Neural crest cell (in vitro differentiated cells): ENCODE measurements around the gene WNT8B. TPM values are rescaled to one million over a fixed set of nuclear protein-coding genes. Genes with fewer than 3 reads are reported as not detected.

Experiments
- DNase-seq: peaks from one replicate; pipeline ENCODE4 v3.0.0; 2021; ENCODE audit warnings: low read depth, mixed read lengths, low spot score
- H3K27ac Mint-ChIP-seq: one replicate; pipeline ENCODE4 v1.8.0; 2021; ENCODE audit warnings: mild to moderate bottlenecking, mixed read lengths; ENCODE audit not compliant: unreplicated experiment
- H3K27me3 Mint-ChIP-seq: 2 replicates; pipeline ENCODE4 v1.8.0; 2021; ENCODE audit warnings: low read depth, mild to moderate bottlenecking, mixed read lengths
- H3K36me3 Mint-ChIP-seq: 2 replicates; pipeline ENCODE4 v1.8.0; 2021; ENCODE audit warnings: low read depth, mild to moderate bottlenecking, mixed read lengths
- H3K4me1 Mint-ChIP-seq: 2 replicates; pipeline ENCODE4 v1.8.0; 2021; ENCODE audit warnings: mixed read lengths
- H3K4me3 Mint-ChIP-seq: one replicate; pipeline ENCODE4 v1.8.0; 2021; ENCODE audit warnings: mild to moderate bottlenecking, mixed read lengths
- H3K9me3 Mint-ChIP-seq: 2 replicates; pipeline ENCODE4 v1.8.0; 2021; ENCODE audit warnings: mixed read lengths
- total RNA-seq: library from RNA; stranded (reverse); gene quantifications from 2 replicates; pipeline ENCODE4 v1.2.1, GENCODE V29; 2021
- TF ChIP-seq, protein P1 (sequence below): fragments of 200-600 bp; sonication (generic); conservative IDR thresholded peaks from 2 replicates; pipeline ENCODE4 v1.5.0; 2021; ENCODE audit warnings: antibody characterized with exemption, mild to moderate bottlenecking

WNT8B gene
- total RNA-seq, 1 donor from 2014 or later: 4.2 TPM

DNA sequence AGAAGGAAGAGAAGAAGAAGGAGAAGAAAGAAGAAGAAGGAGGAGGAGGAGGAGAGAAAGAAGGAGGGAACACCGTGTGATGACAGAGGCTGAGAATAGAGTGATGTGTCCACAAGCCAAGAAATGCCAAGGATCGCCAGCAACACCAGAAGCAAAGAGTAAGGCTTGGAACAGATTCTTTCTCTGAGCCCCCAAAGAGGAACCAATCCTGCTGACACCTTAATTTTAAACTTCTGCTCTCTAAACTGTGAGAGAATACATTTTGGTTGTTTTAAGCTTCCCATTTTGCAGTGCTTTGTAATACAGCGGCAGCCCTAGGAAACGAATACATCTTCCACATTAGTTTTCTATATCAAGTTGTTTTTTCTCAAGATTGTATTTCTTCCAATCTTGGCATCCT lies 13.9 kb upstream of the WNT8B start:
- Mint-ChIP-seq H3K9me3 (peaks cover 2% of the 10 kb centered on the region), H3K4me3 (no peak overlapping the region), H3K27ac (no peak overlapping the region), H3K4me1 (no peaks in the 10 kb centered on the region), H3K27me3 (peaks cover 39% of the 10 kb centered on the region), H3K36me3 (no peaks in the 10 kb centered on the region)
- DNase-seq: no peak
- TF ChIP-seq, protein P1, sequence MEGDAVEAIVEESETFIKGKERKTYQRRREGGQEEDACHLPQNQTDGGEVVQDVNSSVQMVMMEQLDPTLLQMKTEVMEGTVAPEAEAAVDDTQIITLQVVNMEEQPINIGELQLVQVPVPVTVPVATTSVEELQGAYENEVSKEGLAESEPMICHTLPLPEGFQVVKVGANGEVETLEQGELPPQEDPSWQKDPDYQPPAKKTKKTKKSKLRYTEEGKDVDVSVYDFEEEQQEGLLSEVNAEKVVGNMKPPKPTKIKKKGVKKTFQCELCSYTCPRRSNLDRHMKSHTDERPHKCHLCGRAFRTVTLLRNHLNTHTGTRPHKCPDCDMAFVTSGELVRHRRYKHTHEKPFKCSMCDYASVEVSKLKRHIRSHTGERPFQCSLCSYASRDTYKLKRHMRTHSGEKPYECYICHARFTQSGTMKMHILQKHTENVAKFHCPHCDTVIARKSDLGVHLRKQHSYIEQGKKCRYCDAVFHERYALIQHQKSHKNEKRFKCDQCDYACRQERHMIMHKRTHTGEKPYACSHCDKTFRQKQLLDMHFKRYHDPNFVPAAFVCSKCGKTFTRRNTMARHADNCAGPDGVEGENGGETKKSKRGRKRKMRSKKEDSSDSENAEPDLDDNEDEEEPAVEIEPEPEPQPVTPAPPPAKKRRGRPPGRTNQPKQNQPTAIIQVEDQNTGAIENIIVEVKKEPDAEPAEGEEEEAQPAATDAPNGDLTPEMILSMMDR: no peak

- TF ChIP-seq, protein P1: no peak
- H3K27ac Mint-ChIP-seq: no peak overlapping the region
- no peak for DNase-seq
- H3K4me3 Mint-ChIP-seq: no peak overlapping the region
- H3K36me3 Mint-ChIP-seq: no peaks in the 10 kb centered on the region
- H3K9me3 Mint-ChIP-seq: no peaks in the 10 kb centered on the region
- H3K4me1 Mint-ChIP-seq: no peaks in the 10 kb centered on the region
- peaks cover 86% of the 10 kb centered on the region for H3K27me3 Mint-ChIP-seq
Observed at GRCh38 chr10:100468322-100468721, 5.5 kb downstream of the WNT8B start.

GRCh38 chr10:100468978-100469377 lies 6.2 kb downstream of the WNT8B start:
- Mint-ChIP-seq H3K27ac (no peak overlapping the region), H3K27me3 (peaks cover 85% of the 10 kb centered on the region), H3K36me3 (no peaks in the 10 kb centered on the region), H3K9me3 (no peaks in the 10 kb centered on the region), H3K4me3 (no peak overlapping the region), H3K4me1 (no peaks in the 10 kb centered on the region)
- TF ChIP-seq, protein P1: no peak
- DNase-seq: no peak

GRCh38 chr10:100469756-100470155 lies 6.9 kb downstream of the WNT8B start:
- peaks cover 83% of the 10 kb centered on the region for H3K27me3 Mint-ChIP-seq
- peak overlapping the region; percentile 13 for H3K27ac Mint-ChIP-seq
- no peak for DNase-seq
- H3K4me1 Mint-ChIP-seq: no peaks in the 10 kb centered on the region
- H3K4me3 Mint-ChIP-seq: no peak overlapping the region
- TF ChIP-seq, protein P1: no peak
- H3K36me3 Mint-ChIP-seq: no peaks in the 10 kb centered on the region
- H3K9me3 Mint-ChIP-seq: no peaks in the 10 kb centered on the region

GRCh38 chr10:100470367-100470766 lies 7.6 kb downstream of the WNT8B start:
- TF ChIP-seq, protein P1: no peak
- DNase-seq: no peak
- H3K27ac Mint-ChIP-seq: no peak overlapping the region
- no peaks in the 10 kb centered on the region for H3K4me1 Mint-ChIP-seq
- peaks cover 78% of the 10 kb centered on the region for H3K27me3 Mint-ChIP-seq
- H3K4me3 Mint-ChIP-seq: no peak overlapping the region
- no peaks in the 10 kb centered on the region for H3K9me3 Mint-ChIP-seq
- H3K36me3 Mint-ChIP-seq: no peaks in the 10 kb centered on the region

DNA sequence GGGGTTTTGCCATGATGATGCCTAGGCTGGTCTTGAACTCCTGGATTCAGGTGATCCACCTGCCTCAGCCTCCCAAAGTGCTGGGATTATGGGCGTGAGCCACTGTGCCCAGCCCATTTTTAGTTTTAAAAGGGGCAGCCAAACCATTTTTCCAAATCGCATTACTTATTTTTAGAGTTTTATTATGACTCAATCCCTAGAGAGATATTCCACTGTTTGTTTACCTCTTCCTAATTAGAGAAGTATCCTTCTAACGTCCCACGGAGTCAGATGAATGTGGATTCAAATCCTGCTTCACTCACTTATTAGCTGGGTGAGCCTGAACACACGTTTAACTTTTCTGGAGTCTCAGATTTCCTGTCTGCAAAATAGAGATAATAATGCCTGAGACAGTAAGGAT lies 15.2 kb downstream of the WNT8B start:
- Mint-ChIP-seq H3K4me3 (no peak overlapping the region), H3K27ac (no peak overlapping the region), H3K9me3 (no peaks in the 10 kb centered on the region), H3K4me1 (peaks cover 7% of the 10 kb centered on the region), H3K36me3 (no peaks in the 10 kb centered on the region), H3K27me3 (peaks cover 67% of the 10 kb centered on the region)
- DNase-seq: no peak
- TF ChIP-seq, protein P1: no peak
